Prostate gland (tissue), 2 donors: ENCODE measurements around the gene VCAN.

Source experiments
- POLR2A ChIP-seq: fragments of 450-650 bp; IDR thresholded peaks from one replicate; pipeline ENCODE4 v1.6.1; 2016; ENCODE audit warnings: antibody characterized with exemption, mild to moderate bottlenecking
- TF ChIP-seq, protein P1 (sequence below), 4 experiments: fragments of 200-600 bp in 2 of 4; fragments of 450-650 bp in 2 of 4; sonication (generic) in 2 of 4; IDR thresholded peaks; 1 replicate in 3 of 4; 2 replicates in 1 of 4; pipeline ENCODE4 v1.5.1; 2016 to 2019; ENCODE audit warnings: antibody characterized with exemption in 4 of 4, mild to moderate bottlenecking in 2 of 4, moderate library complexity in 2 of 4

DNA sequence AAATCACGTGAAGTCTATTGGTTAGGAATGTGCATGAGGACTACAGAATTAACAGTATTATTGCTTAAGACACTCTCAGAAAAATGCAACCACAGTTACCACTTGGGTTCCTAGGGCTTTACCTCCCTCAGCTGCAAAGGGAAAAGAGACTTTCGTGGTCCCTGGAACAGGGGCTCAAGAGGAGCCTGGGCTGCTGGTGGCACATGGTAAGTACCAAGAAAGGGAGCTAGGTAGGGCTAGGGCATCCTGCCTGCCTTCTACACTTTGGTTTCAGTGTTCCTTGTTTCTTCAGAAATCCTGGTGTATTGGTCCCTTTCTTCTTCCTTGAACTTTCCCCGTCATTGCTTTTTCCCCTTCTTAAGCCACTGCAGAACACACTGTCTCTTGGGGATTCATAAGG is 7.3 kb upstream of the VCAN start:
- TF ChIP-seq, protein P1, sequence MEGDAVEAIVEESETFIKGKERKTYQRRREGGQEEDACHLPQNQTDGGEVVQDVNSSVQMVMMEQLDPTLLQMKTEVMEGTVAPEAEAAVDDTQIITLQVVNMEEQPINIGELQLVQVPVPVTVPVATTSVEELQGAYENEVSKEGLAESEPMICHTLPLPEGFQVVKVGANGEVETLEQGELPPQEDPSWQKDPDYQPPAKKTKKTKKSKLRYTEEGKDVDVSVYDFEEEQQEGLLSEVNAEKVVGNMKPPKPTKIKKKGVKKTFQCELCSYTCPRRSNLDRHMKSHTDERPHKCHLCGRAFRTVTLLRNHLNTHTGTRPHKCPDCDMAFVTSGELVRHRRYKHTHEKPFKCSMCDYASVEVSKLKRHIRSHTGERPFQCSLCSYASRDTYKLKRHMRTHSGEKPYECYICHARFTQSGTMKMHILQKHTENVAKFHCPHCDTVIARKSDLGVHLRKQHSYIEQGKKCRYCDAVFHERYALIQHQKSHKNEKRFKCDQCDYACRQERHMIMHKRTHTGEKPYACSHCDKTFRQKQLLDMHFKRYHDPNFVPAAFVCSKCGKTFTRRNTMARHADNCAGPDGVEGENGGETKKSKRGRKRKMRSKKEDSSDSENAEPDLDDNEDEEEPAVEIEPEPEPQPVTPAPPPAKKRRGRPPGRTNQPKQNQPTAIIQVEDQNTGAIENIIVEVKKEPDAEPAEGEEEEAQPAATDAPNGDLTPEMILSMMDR (IDR thresholded peaks at IDR 0.05): no peak
- TF ChIP-seq POLR2A: no peak
